Inferior parietal cortex (tissue), 1 donor: ENCODE measurements around the gene ERLEC1.
"Not testable (repeated sequence)": the region's sequence is repeated elsewhere in the genome, so short reads cannot be mapped to it uniquely, and the experiment has no call there.

ENCODE experiments used
- DNase-seq: peaks from one replicate; pipeline ENCODE4 v3.0.0-alpha.2; 2016; ENCODE audit errors: extremely low spot score

Gene ERLEC1

GRCh38 chr2:53829273-53829979 is 42.6 kb downstream of the ERLEC1 start:
- DNase-seq = no peak

GRCh38 chr2:53829980-53830290 is 43.1 kb downstream of the ERLEC1 start:
- not testable (repeated sequence) for DNase-seq

- DNase-seq = no peak
Observed at GRCh38 chr2:53840580-53840979, 53.7 kb downstream of the ERLEC1 start.

GRCh38 chr2:53841651-53842050 is 54.8 kb downstream of the ERLEC1 start:
- not testable (repeated sequence) for DNase-seq

- no peak for DNase-seq
Observed at GRCh38 chr2:53842891-53843290, 56.0 kb downstream of the ERLEC1 start.

- DNase-seq = no peak
Observed at GRCh38 chr2:53843595-53843994, 56.8 kb downstream of the ERLEC1 start.

GRCh38 chr2:53848062-53848461 is 61.2 kb downstream of the ERLEC1 start:
- DNase-seq = no peak

- not testable (repeated sequence) for DNase-seq
Observed at GRCh38 chr2:53851052-53851757, 64.4 kb downstream of the ERLEC1 start.

- no peak for DNase-seq
Observed at GRCh38 chr2:53852532-53852931, 65.7 kb downstream of the ERLEC1 start.

GRCh38 chr2:53854678-53855077 is 67.8 kb downstream of the ERLEC1 start:
- DNase-seq = no peak

- DNase-seq = no peak
Observed at GRCh38 chr2:53856272-53856671, 69.4 kb downstream of the ERLEC1 start.

- peak; percentile 50 for DNase-seq
Observed at GRCh38 chr2:53859206-53860181, 72.7 kb downstream of the ERLEC1 start, which contains the start of gene GPR75. Gene GPR75, minus strand, starts transcription at chr2:53859967. Its CDS starts 5,211 bp downstream, at chr2:53854756.

GRCh38 chr2:53861824-53862223 is 75.0 kb downstream of the ERLEC1 start:
- DNase-seq = no peak

GRCh38 chr2:53863538-53864227 is 76.8 kb downstream of the ERLEC1 start:
- DNase-seq = no peak

GRCh38 chr2:53865264-53865663 is 78.4 kb downstream of the ERLEC1 start:
- DNase-seq = no peak

- DNase-seq = no peak
Observed at GRCh38 chr2:53865962-53866361, 79.1 kb downstream of the ERLEC1 start.

GRCh38 chr2:53867169-53867568 is 80.3 kb downstream of the ERLEC1 start:
- no peak for DNase-seq

GRCh38 chr2:53867773-53868172 is 80.9 kb downstream of the ERLEC1 start:
- DNase-seq = no peak
